GM19023 (cell line): Measurements from ENCODE around the gene ZNF358.

ENCODE experiments used
- ATAC-seq: cut with Tn5 transposase; IDR thresholded peaks from one replicate; pipeline ENCODE4 v1.9.1; 2021; ENCODE audit warnings: mild to moderate bottlenecking, moderate library complexity; ENCODE audit not compliant: unreplicated experiment

ZNF358 gene

GRCh38 chr19:7554990-7555864 is 39.3 kb downstream of the ZNF358 start:
- no peak for ATAC-seq

- no peak for ATAC-seq
These were observed 40.9 kb downstream of the ZNF358 start for GRCh38 chr19:7556696-7557315.

- no peak for ATAC-seq
These were observed 42.8 kb downstream of the ZNF358 start for GRCh38 chr19:7558667-7559066.

DNA sequence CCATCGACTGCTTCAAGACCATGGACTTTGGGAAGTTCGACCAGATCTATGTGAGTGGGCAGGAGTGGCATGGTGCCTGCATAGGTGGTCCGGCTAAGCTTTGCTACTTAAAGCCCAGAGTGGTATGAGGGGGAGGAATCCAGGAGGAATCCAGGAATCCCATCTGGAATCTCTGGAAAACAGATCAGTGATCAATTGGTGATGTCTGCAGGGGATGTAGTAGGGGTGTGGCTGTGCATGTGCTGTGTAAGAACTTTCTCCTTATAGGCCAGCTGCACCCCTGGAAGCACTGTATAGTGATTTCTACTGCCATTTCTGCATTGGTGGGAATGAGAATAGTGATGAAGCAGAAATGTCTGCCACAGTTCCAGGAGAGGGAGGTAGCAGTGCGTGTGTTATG is 43.2 kb downstream of the ZNF358 start:
- no peak for ATAC-seq

DNA sequence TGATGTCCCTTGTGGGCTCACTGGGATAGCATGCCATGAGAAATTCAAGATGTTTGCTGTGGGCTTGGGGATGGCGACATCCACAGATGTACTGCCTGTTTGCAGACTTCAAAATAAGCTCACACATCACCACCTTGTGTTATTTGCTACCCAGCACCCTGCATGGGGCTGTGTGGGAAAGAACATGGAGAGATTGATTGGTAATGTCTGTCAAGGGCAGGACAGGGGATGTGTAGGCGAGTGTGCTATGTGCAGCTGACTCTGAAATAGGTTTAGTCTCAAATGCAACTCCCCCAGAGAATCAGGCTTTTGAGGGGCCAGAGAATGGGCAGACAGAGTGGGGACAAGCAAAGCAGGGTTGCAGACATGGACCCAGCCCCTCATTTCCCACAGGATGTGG is 44.4 kb downstream of the ZNF358 start:
- no peak for ATAC-seq

- no peak for ATAC-seq
These were observed 45.4 kb downstream of the ZNF358 start for GRCh38 chr19:7561325-7561724.

- ATAC-seq = no peak
These were observed 46.9 kb downstream of the ZNF358 start for GRCh38 chr19:7562646-7563393.

- no peak for ATAC-seq
These were observed 49.0 kb downstream of the ZNF358 start for GRCh38 chr19:7564866-7565265.

- no peak for ATAC-seq
These were observed 49.4 kb downstream of the ZNF358 start for GRCh38 chr19:7565332-7565731.
